Naive thymus-derived CD4-positive, alpha-beta T cell (primary cell): ENCODE data around the gene ANGPT4. TPM values are rescaled to one million over a fixed set of nuclear protein-coding genes. Genes with fewer than 3 reads are reported as not detected.
"Not testable (repeated sequence)": the region's sequence is repeated elsewhere in the genome, so short reads cannot be mapped to it uniquely, and the experiment has no call there.

ENCODE experiments used
- ATAC-seq: fragments of 150-1000 bp; cut with Tn5 transposase; 2 replicates; pipeline ENCODE4 v1.10.0; 2021; ENCODE audit warnings: mild to moderate bottlenecking, moderate library complexity
- CTCF ChIA-PET: fragments of 350-600 bp; sonication (Branson Sonifier 250); formaldehyde crosslinking; loops from one replicate; lab custom pipeline; 2021; ENCODE audit warnings: antibody characterized with exemption; lab: Charles Lee
- POLR2A ChIA-PET: fragments of 350-600 bp; sonication (Branson Sonifier 250); formaldehyde crosslinking; loops from one replicate; lab custom pipeline; 2021; ENCODE audit warnings: antibody characterized with exemption, inconsistent platforms; lab: Charles Lee
- DNase-seq, 9 donors: peaks; one replicate each; pipeline versions ENCODE4 v3.0.0 to v3.0.0-alpha.2; 2020 to 2022; ENCODE audit warnings: mixed read lengths in 1 of 9
- H3K27ac ChIP-seq: one replicate; pipeline ENCODE4 v1.7.0; 2013; ENCODE audit warnings: mild to moderate bottlenecking, low read depth, low read length, moderate library complexity
- H3K27me3 ChIP-seq, 2 donors: one replicate each; pipeline ENCODE4 v1.7.0; 2013; ENCODE audit warnings: low read length in 2 of 2, mild to moderate bottlenecking in 2 of 2, moderate library complexity in 2 of 2; ENCODE audit not compliant: control insufficient read depth in 2 of 2, insufficient read depth in 2 of 2
- H3K36me3 ChIP-seq, 3 experiments: 1 replicate in 2 of 3; 2 replicates in 1 of 3; pipeline ENCODE4 v1.7.0; 2013; ENCODE audit warnings: low read length in 3 of 3, mild to moderate bottlenecking in 3 of 3, moderate library complexity in 1 of 3; ENCODE audit not compliant: insufficient read depth in 3 of 3, control insufficient read depth in 2 of 3
- H3K4me1 ChIP-seq, 2 donors: one replicate each; pipeline ENCODE4 v1.7.0; 2013; ENCODE audit warnings: low read length in 2 of 2, mild to moderate bottlenecking in 2 of 2, moderate library complexity in 1 of 2; ENCODE audit not compliant: control insufficient read depth in 2 of 2, insufficient read depth in 2 of 2
- H3K4me3 ChIP-seq: 2 replicates; pipeline ENCODE4 v1.7.0; 2013; ENCODE audit warnings: mild to moderate bottlenecking, low read length
- H3K9me3 ChIP-seq, 3 experiments: 1 replicate in 2 of 3; 2 replicates in 1 of 3; pipeline ENCODE4 v1.7.0; 2013; ENCODE audit warnings: low read length in 3 of 3; ENCODE audit not compliant: control insufficient read depth in 2 of 3
- H3K27ac Mint-ChIP-seq, 9 donors: one replicate each; pipeline ENCODE4 v1.8.0; 2020 to 2022; ENCODE audit warnings: mixed read lengths in 9 of 9, mild to moderate bottlenecking in 8 of 9, moderate library complexity in 5 of 9, inconsistent platforms in 2 of 9
- H3K27me3 Mint-ChIP-seq, 5 donors: one replicate each; pipeline ENCODE4 v1.8.0; 2021 to 2022; ENCODE audit warnings: mixed read lengths in 5 of 5, mild to moderate bottlenecking in 1 of 5
- H3K36me3 Mint-ChIP-seq, 5 donors: one replicate each; pipeline ENCODE4 v1.8.0; 2020 to 2022; ENCODE audit warnings: mixed read lengths in 5 of 5, mild to moderate bottlenecking in 3 of 5, inconsistent platforms in 1 of 5
- H3K4me1 Mint-ChIP-seq, 7 donors: one replicate each; pipeline ENCODE4 v1.8.0; 2020 to 2022; ENCODE audit warnings: mixed read lengths in 7 of 7, mild to moderate bottlenecking in 3 of 7, inconsistent platforms in 1 of 7
- H3K4me3 Mint-ChIP-seq, 10 donors: one replicate each; pipeline ENCODE4 v1.8.0; 2020 to 2022; ENCODE audit warnings: mild to moderate bottlenecking in 10 of 10, mixed read lengths in 10 of 10, moderate library complexity in 6 of 10, inconsistent platforms in 2 of 10
- H3K9me3 Mint-ChIP-seq, 11 donors: one replicate each; pipeline ENCODE4 v1.8.0; 2020 to 2022; ENCODE audit warnings: mixed read lengths in 11 of 11, mild to moderate bottlenecking in 4 of 11, inconsistent platforms in 1 of 11, moderate library complexity in 1 of 11
- intact Hi-C, 2 donors: fragments of 100-400 bp; cut with micrococcal nuclease; formaldehyde crosslinking; loops; one replicate each; pipeline ENCODE4 v1.15.1; 2023
- polyA plus RNA-seq, 2 donors: library from polyadenylated mRNA; unstranded; fragments of 300-500 nt; fragmentation: Illumina TruSeq; gene quantifications; one replicate each; pipeline ENCODE4 v1.2.3, GENCODE V29; 2021
- total RNA-seq, 6 experiments: library from RNA in 5 of 6; stranded (reverse) in 5 of 6; gene quantifications; 1 replicate in 5 of 6; 2 replicates in 1 of 6; pipeline ENCODE4 v1.2.3 and lab custom pipeline; 2021 to 2026

The ANGPT4 gene
- total and polyA plus RNA-seq, 7 experiments from 2014 or later = not detected

GRCh38 chr20:855466-856360, 60.4 kb downstream of the ANGPT4 start:
- H3K27ac ChIP-seq = peak overlapping the region; percentile 51
- no peaks in the 10 kb centered on the region for H3K27me3 Mint-ChIP-seq
- DNase-seq (peak in 1 of 9 donors; percentile 25), ATAC-seq (no peak)
- H3K4me1 Mint-ChIP-seq = peaks cover 44 to 89% (median 78%) of the 10 kb centered on the region in 7 donors
- H3K9me3 ChIP-seq = no peaks in the 10 kb centered on the region
- ChIA-PET POLR2A (interaction anchor here (0.9 to 3.0 kb wide), 3 partner anchors 9 to 101 kb away, joined by 3 to 13 read pairs (median 11); partner anchors contain the start of gene FAM110A), CTCF (no interaction called here)
- H3K9me3 Mint-ChIP-seq = peaks cover 0 to 5% (median 2%) of the 10 kb centered on the region in 11 donors
- intact Hi-C loops = loop anchor here in 1 of 2 donors (1.0 kb wide), 1 partner anchor 11 kb away; no protein-coding TSS in a partner anchor
- H3K36me3 ChIP-seq = no peaks in the 10 kb centered on the region
- H3K36me3 Mint-ChIP-seq = peaks cover 0 to 39% (median 10%) of the 10 kb centered on the region in 5 donors
- no peaks in the 10 kb centered on the region for H3K27me3 ChIP-seq
- peak overlapping the region; percentile 6 for H3K4me3 ChIP-seq
- peak overlapping the region; percentile 64 to 91 (median 80) for H3K27ac Mint-ChIP-seq
- peaks cover 14 to 37% of the 10 kb centered on the region in 2 donors for H3K4me1 ChIP-seq
- H3K4me3 Mint-ChIP-seq = peak overlapping the region; percentile 38 to 77 (median 66)

- Mint-ChIP-seq H3K4me1 (peaks cover 42 to 83% (median 79%) of the 10 kb centered on the region in 7 donors), H3K9me3 (peaks cover 0 to 10% (median 2%) of the 10 kb centered on the region in 11 donors), H3K4me3 (peak overlapping the region in 2 of 10 donors; percentile 5 to 63), H3K27me3 (no peaks in the 10 kb centered on the region), H3K27ac (peak overlapping the region in 8 of 9 donors; percentile 64 to 91 (median 82)), H3K36me3 (peaks cover 0 to 44% (median 18%) of the 10 kb centered on the region in 5 donors)
- POLR2A ChIA-PET = interaction anchor here (0.7 to 2.6 kb wide), 3 partner anchors 10 to 22 kb away, joined by 4 to 11 read pairs (median 4); partner anchors contain the start of gene FAM110A
- Histone ChIP-seq H3K27ac (peak overlapping the region; percentile 1), H3K4me1 (peaks cover 14 to 33% of the 10 kb centered on the region in 2 donors), H3K9me3 (no peaks in the 10 kb centered on the region), H3K4me3 (no peak overlapping the region), H3K36me3 (no peaks in the 10 kb centered on the region), H3K27me3 (no peaks in the 10 kb centered on the region)
- CTCF ChIA-PET = no interaction called here
- ATAC-seq (no peak), DNase-seq (no peak)
- intact Hi-C loops = no loop called here
These were observed 61.5 kb downstream of the ANGPT4 start for GRCh38 chr20:854601-855000.

GRCh38 chr20:853406-853996, 62.6 kb downstream of the ANGPT4 start:
- H3K27me3 ChIP-seq = no peaks in the 10 kb centered on the region
- DNase-seq (no peak), ATAC-seq (no peak)
- Mint-ChIP-seq H3K4me3 (peak overlapping the region in 1 of 10 donors; percentile 14), H3K36me3 (peaks cover 0 to 41% (median 18%) of the 10 kb centered on the region in 5 donors), H3K4me1 (peaks cover 41 to 79% (median 76%) of the 10 kb centered on the region in 7 donors), H3K9me3 (peaks cover 0 to 10% (median 2%) of the 10 kb centered on the region in 11 donors), H3K27me3 (no peaks in the 10 kb centered on the region), H3K27ac (peak overlapping the region; percentile 39 to 90 (median 79))
- ChIA-PET POLR2A (interaction anchor here (0.7 to 1.0 kb wide), 3 partner anchors 9 to 15 kb away, joined by 3 to 4 read pairs (median 4); no protein-coding TSS in a partner anchor), CTCF (interaction anchor here (0.6 kb wide), 1 partner anchor 11 kb away, joined by 3 read pairs; no protein-coding TSS in a partner anchor)
- no peaks in the 10 kb centered on the region for H3K36me3 ChIP-seq
- peaks cover 14 to 28% of the 10 kb centered on the region in 2 donors for H3K4me1 ChIP-seq
- intact Hi-C loops = no loop called here
- H3K9me3 ChIP-seq = no peaks in the 10 kb centered on the region
- no peak overlapping the region for H3K27ac ChIP-seq
- no peak overlapping the region for H3K4me3 ChIP-seq

GRCh38 chr20:848731-849130, 67.4 kb downstream of the ANGPT4 start:
- H3K9me3 ChIP-seq, H3K27me3 Mint-ChIP-seq, DNase-seq, H3K27ac ChIP-seq, ATAC-seq, H3K27me3 ChIP-seq, H3K36me3 ChIP-seq, H3K4me3 ChIP-seq: not testable (repeated sequence)
- Mint-ChIP-seq H3K36me3 (peaks cover 0 to 43% (median 18%) of the 10 kb centered on the region in 5 donors), H3K9me3 (peaks cover 0 to 10% (median 2%) of the 10 kb centered on the region in 11 donors), H3K27ac (peak overlapping the region in 6 of 9 donors; percentile 2 to 94 (median 40)), H3K4me1 (peaks cover 47 to 74% (median 70%) of the 10 kb centered on the region in 7 donors), H3K4me3 (peak overlapping the region in 5 of 10 donors; percentile 1 to 97 (median 42))
- ChIA-PET CTCF (interaction anchor here (1.6 kb wide), 1 partner anchor 24 kb away, joined by 3 read pairs; no protein-coding TSS in a partner anchor), POLR2A (interaction anchor here (0.7 to 1.7 kb wide), 2 partner anchors 15 to 74 kb away, joined by 3 to 4 read pairs; partner anchors contain the start of gene FAM110A)
- intact Hi-C loops = loop anchor here (5.0 to 10.0 kb wide), 4 partner anchors 196 to 836 kb away; partner anchors contain the start of genes CSNK2A1 (in 1 of the 2), RAD21L1 (in 1 of the 2) and SRXN1 (in 1 of the 2)
- H3K4me1 ChIP-seq = peaks cover 33 to 40% of the 10 kb centered on the region in 2 donors

GRCh38 chr20:848193-848592, 67.9 kb downstream of the ANGPT4 start:
- H3K4me1 Mint-ChIP-seq = peaks cover 46 to 72% (median 68%) of the 10 kb centered on the region in 7 donors
- POLR2A ChIA-PET = interaction anchor here (1.7 to 2.6 kb wide), 2 partner anchors 8 to 15 kb away, joined by 4 to 13 read pairs; partner anchors contain the start of gene FAM110A
- Histone ChIP-seq H3K4me1 (peaks cover 34 to 42% of the 10 kb centered on the region in 2 donors), H3K4me3 (no peak overlapping the region), H3K27me3 (no peaks in the 10 kb centered on the region), H3K9me3 (no peaks in the 10 kb centered on the region), H3K27ac (peak overlapping the region; percentile 70), H3K36me3 (peaks cover 0 to 5% (median 0%) of the 10 kb centered on the region in 3 experiments)
- H3K36me3 Mint-ChIP-seq = peaks cover 0 to 40% (median 15%) of the 10 kb centered on the region in 5 donors
- DNase-seq (no peak), ATAC-seq (no peak)
- intact Hi-C loops = loop anchor here (5.0 to 10.0 kb wide), 4 partner anchors 196 to 837 kb away; partner anchors contain the start of genes CSNK2A1 (in 1 of the 2), RAD21L1 (in 1 of the 2) and SRXN1 (in 1 of the 2)
- peak overlapping the region in 5 of 9 donors; percentile 86 to 97 (median 92) for H3K27ac Mint-ChIP-seq
- H3K4me3 Mint-ChIP-seq = peak overlapping the region in 5 of 10 donors; percentile 1 to 97 (median 89)
- CTCF ChIA-PET = interaction anchor here (1.6 kb wide), 1 partner anchor 24 kb away, joined by 3 read pairs; no protein-coding TSS in a partner anchor
- H3K9me3 Mint-ChIP-seq = peaks cover 0 to 9% (median 2%) of the 10 kb centered on the region in 11 donors
- H3K27me3 Mint-ChIP-seq = no peaks in the 10 kb centered on the region
